H1 (cell line): ENCODE data around the gene GPALPP1. TPM values are rescaled to one million over a fixed set of nuclear protein-coding genes. Genes with fewer than 3 reads are reported as not detected.

Source experiments
- EGR1 ChIP-seq: IDR thresholded peaks from 2 replicates; pipeline ENCODE4 v1.6.1; 2011; ENCODE audit warnings: low read depth, low read length, borderline replicate concordance
- EP300 ChIP-seq, 2 experiments: IDR thresholded peaks; 1 replicate in 1 of 2; 2 replicates in 1 of 2; pipeline ENCODE4 v1.6.1; 2011 to 2012; ENCODE audit warnings: low read depth in 2 of 2, low read length in 2 of 2, mild to moderate bottlenecking in 2 of 2, borderline replicate concordance in 1 of 2, inconsistent platforms in 1 of 2, moderate library complexity in 1 of 2
- TEAD4 ChIP-seq: IDR thresholded peaks from 2 replicates; pipeline ENCODE4 v1.6.1; 2012; ENCODE audit warnings: low read depth, low read length, inconsistent platforms, mixed read lengths
- ZNF274 ChIP-seq: IDR thresholded peaks from 2 replicates; pipeline ENCODE4 v1.7.0; 2012; ENCODE audit warnings: low read length, borderline replicate concordance; ENCODE audit errors: extremely low read depth
- polyA plus RNA-seq, 7 experiments: library from polyadenylated mRNA; depleted of rRNA in 3 of 7; stranded (reverse) in 5 of 7; unstranded in 2 of 7; fragments of >200 nt in 5 of 7; fragments of 200-250 nt in 2 of 7; gene quantifications; 1 replicate in 5 of 7; 2 replicates in 1 of 7; 4 replicates in 1 of 7; pipeline versions ENCODE4 v1.2.1 to v1.2.3, GENCODE V29; 2011 to 2013; ENCODE audit warnings: missing spikeins in 2 of 7, mixed read lengths in 2 of 7
- total RNA-seq: library from RNA; stranded (reverse); fragmentation: NEBNext Ultra II Directional; extraction: Animal tissue kit (Norgen Biotek cat#: 25700); gene quantifications from 2 replicates; pipeline ENCODE4 v1.2.1, GENCODE V29; 2021

The GPALPP1 gene
- total and polyA plus RNA-seq, 2 of the 8 experiments (the other 6 are each of a cell fraction or from before 2014, with no cell fraction given): 8.5 to 26.1 TPM

GRCh38 chr13:44974056-44974793, 15.1 kb upstream of the GPALPP1 start (continued):
- TF ChIP-seq EP300 (IDR thresholded peaks at IDR 0.05; ENCODE audit: borderline replicate concordance in 1 of 2, low read depth in 2 of 2, low read length in 2 of 2): no peak
- TF ChIP-seq ZNF274: no peak
- TF ChIP-seq TEAD4: no peak
- TF ChIP-seq EGR1: no peak
